HG03196 (cell line): ENCODE data around the gene SGMS1.
"Not testable (repeated sequence)": the region's sequence is repeated elsewhere in the genome, so short reads cannot be mapped to it uniquely, and the experiment has no call there.

ENCODE experiments used
- ATAC-seq: cut with Tn5 transposase; IDR thresholded peaks from one replicate; pipeline ENCODE4 v1.9.1; 2021; ENCODE audit not compliant: unreplicated experiment

SGMS1 gene

GRCh38 chr10:50623663-50624412 lies at the start of gene SGMS1:
Gene SGMS1, minus strand, starts transcription at chr10:50623956. Its CDS starts 279,842 bp downstream, at chr10:50344114.
- peak; percentile 30 for ATAC-seq

DNA sequence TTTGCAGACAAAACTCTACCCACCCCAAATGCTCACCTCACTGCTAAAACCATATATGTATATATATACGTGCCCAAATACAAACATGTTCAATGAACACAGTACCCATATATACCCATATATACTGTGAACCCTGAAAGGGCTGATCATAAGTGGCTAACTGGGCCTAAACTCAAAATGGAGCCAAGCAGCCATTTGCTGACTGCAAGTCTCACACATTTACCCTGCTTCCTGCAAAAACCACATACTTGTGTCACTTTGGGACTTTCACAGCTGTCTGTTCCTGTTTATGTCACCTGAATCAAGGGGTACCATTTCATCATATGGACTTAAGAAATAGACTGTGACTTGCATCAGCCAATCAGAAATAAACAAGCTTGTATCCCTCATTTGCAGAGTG lies 48.4 kb upstream of the SGMS1 start:
- not testable (repeated sequence) for ATAC-seq

DNA sequence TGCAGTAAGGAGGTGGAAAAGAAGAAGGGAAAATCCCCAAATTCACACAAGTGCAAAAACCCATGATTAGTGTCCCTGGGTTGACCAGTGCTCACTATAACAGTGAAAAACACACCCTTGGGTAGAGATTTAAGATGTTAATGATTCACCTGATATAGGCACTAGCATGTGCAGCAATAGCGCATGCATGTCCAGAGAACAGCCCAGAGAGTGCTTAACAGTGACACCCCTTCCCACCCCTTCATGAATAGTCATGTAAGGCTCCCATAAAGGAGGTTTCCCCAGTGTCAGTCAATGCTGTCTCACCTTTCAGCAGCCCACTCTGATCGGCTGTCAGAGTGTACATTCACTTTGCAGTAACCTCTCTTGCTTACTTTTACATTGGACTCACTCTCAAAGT lies 47.9 kb upstream of the SGMS1 start:
- ATAC-seq = not testable (repeated sequence)

DNA sequence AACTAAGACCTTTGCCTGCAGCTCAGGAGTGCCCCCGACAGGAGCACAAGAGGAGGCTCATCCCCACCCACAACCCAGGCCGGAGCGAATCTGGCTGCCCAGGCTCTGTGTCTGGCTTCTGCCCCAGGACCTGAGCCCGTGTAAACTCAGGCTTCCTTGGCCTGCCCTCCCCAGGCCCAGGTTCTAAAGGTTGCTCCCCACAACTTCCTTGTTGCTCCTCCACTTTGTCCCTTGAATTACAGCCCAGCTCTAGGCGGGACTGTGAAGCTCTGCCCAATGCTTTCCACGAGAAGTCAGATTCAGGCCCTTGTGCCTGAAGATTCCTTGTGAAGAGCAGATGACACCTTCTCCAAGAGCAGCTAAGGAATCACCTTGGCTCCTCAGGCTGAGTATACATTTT lies 46.2 kb upstream of the SGMS1 start:
- ATAC-seq = not testable (repeated sequence)

GRCh38 chr10:50667353-50667752 lies 43.6 kb upstream of the SGMS1 start:
- ATAC-seq = not testable (repeated sequence)

DNA sequence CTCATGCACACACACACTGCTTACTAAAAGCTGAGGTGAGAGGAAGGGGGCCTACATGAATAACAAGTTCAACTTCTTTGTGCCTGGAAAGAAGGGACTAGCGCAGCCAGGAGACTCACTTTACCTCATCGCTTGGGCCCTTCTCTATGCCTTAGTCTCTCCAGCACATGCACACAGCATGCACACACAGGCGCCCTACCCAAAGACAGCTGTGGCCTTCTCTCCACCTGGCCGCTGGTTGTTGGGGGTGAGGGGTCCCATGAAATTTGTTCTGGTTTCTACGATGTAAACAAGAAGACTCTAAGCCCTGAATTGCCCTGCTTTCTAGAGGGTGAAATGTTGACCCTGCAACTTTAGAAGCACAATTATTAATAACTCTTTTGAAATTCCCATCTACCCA lies 38.7 kb upstream of the SGMS1 start:
- ATAC-seq = not testable (repeated sequence)

- ATAC-seq = not testable (repeated sequence)
These were observed 37.8 kb upstream of the SGMS1 start for GRCh38 chr10:50661563-50661962.

GRCh38 chr10:50659865-50660730 lies 36.3 kb upstream of the SGMS1 start:
- peak; percentile 61 for ATAC-seq

DNA sequence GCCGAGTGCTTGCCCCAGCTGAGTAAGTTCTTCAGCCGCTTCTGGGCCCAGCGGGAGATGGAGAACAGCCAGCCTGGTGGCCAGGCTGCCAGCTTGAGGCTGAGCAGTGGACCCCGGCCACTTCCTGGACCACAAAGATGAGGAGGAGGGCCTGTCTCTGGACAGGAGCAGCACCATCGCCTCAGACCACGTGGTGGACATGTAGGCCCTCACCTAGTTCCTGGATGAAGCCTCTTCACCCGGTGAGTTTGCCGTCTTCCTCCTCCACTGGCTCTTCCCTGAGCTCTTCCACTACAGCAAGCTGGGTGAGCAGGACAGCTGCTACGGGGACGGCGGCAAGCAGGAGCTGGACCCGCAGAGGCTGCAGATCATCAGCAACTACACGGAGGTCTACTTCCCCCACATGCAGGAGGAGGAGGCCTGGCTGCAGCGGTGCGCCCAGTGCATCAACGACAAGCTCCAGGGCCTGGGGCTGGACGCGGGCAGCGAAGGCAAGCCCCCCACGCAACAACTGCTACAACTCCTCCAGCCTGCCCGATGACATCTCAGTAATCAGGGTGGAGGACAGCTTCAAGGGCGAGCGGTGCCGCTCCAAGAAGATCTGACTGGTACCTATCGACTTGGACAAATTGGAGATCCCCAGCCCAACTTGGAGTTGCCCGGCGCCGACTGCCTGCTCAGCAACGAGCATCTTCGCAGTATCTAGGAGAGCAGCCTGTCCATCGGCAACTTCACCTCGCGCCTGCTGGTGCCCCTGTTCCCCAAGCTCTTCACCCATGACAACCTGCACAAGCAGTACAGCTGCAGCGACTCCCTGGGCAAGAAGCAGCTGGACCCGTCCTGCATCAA lies 35.5 kb upstream of the SGMS1 start:
- not testable (repeated sequence) for ATAC-seq

DNA sequence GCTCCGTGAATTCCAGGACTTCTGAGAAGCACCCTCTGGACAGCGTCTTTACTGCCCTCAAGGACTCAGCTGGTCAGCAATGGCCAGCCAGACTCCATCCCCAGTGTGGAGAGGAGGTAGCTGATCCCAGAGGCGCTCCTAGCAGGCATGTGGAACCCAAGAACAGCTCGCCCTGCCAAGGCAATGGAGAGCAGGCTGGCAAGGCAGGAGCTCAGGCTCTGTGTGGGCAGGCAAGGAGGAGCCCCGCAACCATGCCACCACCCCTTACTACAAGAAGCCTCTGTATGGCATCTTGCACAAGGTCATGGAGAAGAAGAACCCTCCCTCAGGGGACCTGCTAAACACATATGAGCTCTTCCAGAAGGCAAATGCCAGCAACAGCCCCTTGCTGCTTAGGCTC lies 34.4 kb upstream of the SGMS1 start:
- no peak for ATAC-seq

GRCh38 chr10:50653758-50654157 lies 30.0 kb upstream of the SGMS1 start:
- no peak for ATAC-seq

DNA sequence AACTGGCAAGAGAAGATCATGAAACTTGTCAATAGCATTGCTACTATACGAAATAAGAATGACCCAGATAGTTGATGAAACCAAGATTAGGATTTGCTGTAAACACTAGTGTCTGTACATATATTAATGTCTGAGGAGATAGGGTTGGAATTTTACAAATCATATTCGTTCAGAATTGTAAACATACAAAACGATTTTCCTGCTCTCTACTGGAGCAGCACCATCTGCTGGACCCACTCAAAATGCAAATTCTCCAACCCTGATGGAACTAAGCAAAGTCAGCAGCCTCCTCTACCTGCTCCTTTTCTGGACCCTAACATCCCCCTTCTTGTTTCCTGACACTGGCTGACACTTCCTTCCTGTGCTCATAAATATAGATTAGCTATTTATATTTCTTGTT lies 29.4 kb upstream of the SGMS1 start:
- ATAC-seq = peak; percentile 34

DNA sequence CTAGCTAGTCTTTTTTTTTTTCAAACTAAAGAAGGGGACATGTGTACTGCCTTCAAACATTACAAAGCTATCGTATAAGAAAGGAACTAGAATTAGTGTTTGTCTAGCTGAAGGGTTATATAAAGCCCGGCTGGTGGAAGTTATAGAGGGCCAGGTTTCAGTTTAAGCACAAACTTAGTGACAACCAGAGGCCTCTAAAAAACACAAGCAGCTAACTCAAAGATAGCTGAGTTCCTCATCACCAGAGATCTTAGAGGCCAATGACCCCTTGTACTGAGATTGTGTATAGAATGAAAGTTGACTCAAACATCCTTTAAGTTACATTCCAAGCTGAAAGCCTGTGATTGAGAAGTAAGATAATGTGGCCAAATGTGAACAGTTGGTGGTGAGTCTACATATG lies 28.1 kb upstream of the SGMS1 start:
- ATAC-seq = no peak

GRCh38 chr10:50650481-50650880 lies 26.7 kb upstream of the SGMS1 start:
- ATAC-seq = no peak

- no peak for ATAC-seq
These were observed 25.1 kb upstream of the SGMS1 start for GRCh38 chr10:50648935-50649227.

- ATAC-seq = peak; percentile 85
These were observed 24.6 kb upstream of the SGMS1 start for GRCh38 chr10:50648089-50648934.

DNA sequence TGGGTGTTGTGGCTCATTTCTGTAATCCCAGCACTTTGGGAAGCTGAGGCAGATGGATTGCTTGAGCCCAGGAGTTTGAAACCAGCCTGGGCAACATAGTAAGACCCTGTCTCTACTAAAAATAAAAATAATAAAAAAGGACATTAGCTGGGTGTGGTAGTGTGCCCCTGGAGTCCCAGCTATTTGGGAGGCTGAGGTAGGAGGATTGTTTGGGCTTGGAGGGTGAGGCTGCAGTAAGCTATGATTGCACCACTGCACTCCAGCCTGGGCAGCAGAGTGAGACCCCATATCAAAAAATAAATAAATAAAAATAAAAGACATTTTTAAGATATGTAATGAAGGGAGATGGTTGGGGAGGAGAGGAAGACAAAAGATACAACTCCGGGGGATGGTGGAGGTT lies 23.6 kb upstream of the SGMS1 start:
- ATAC-seq = not testable (repeated sequence)

DNA sequence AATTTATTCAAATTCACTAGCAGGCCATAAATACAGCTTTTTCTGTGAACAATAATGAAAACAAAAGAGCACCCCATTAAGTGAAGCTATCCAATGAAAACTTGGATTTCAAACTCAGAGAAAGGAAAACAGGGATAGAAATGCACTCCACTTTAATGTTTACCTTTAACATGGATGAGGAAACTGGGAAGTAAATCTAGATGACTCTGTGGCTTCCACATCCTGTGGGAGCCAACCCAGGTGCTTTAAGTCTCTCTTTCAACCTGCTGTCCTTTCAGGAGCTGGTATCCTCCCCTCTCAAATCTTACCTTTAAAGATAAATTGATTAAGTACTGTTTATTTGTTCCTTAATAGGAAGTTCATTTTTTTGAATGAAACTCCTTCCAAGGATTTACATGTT lies 21.5 kb upstream of the SGMS1 start:
- ATAC-seq = no peak

GRCh38 chr10:50641626-50642025 lies 17.9 kb upstream of the SGMS1 start:
- ATAC-seq = no peak

GRCh38 chr10:50640238-50640637 lies 16.5 kb upstream of the SGMS1 start:
- ATAC-seq = no peak
